HPDE6-E6E7 (cell line): ENCODE data around the gene CCDC12.

Source experiments
- DNase-seq: peaks from one replicate; pipeline ENCODE4 v3.0.0; 2011; ENCODE audit warnings: missing footprints; ENCODE audit errors: extremely low spot score

CCDC12 gene

GRCh38 chr3:46976326-46977190, at the start of gene CCDC12:
CCDC12 (minus strand) TSS chr3:46976745; CDS start chr3:46976732, 13 bp downstream.
- peak; percentile 61 for DNase-seq

- no peak for DNase-seq
These were observed 48.4 kb upstream of the CCDC12 start for GRCh38 chr3:47024932-47025331.

- DNase-seq, result no peak
These were observed 46.1 kb upstream of the CCDC12 start for GRCh38 chr3:47022641-47023071.

GRCh38 chr3:47020311-47020710, 43.8 kb upstream of the CCDC12 start:
- no peak for DNase-seq

GRCh38 chr3:47019201-47019600, 42.7 kb upstream of the CCDC12 start:
- no peak for DNase-seq

- DNase-seq, result no peak
These were observed 41.7 kb upstream of the CCDC12 start for GRCh38 chr3:47018269-47018611.

- no peak for DNase-seq
These were observed 41.1 kb upstream of the CCDC12 start for GRCh38 chr3:47017504-47018268.

GRCh38 chr3:47016934-47017435, 40.4 kb upstream of the CCDC12 start:
- no peak for DNase-seq

GRCh38 chr3:47016086-47016933, 39.8 kb upstream of the CCDC12 start:
- no peak for DNase-seq

GRCh38 chr3:47015151-47015550, 38.6 kb upstream of the CCDC12 start:
- DNase-seq, result no peak

GRCh38 chr3:47014036-47014435, 37.5 kb upstream of the CCDC12 start:
- DNase-seq, result no peak

GRCh38 chr3:47013231-47013630, 36.7 kb upstream of the CCDC12 start:
- DNase-seq, result no peak

- DNase-seq, result no peak
These were observed 36.0 kb upstream of the CCDC12 start for GRCh38 chr3:47012342-47013230.

- DNase-seq, result no peak
These were observed 34.8 kb upstream of the CCDC12 start for GRCh38 chr3:47011371-47011770.

- DNase-seq, result no peak
These were observed 34.4 kb upstream of the CCDC12 start for GRCh38 chr3:47010910-47011309.

- DNase-seq, result no peak
These were observed 33.7 kb upstream of the CCDC12 start for GRCh38 chr3:47010111-47010712.

- no peak for DNase-seq
These were observed 32.9 kb upstream of the CCDC12 start for GRCh38 chr3:47009225-47010110.

- DNase-seq, result no peak
These were observed 32.3 kb upstream of the CCDC12 start for GRCh38 chr3:47008851-47009224.

GRCh38 chr3:47008234-47008796, 31.8 kb upstream of the CCDC12 start:
- DNase-seq, result no peak
